Gastrocnemius medialis (tissue), 4 donors: ENCODE results near the gene CXCL1. TPM values are rescaled to one million over a fixed set of nuclear protein-coding genes. Genes with fewer than 3 reads are reported as not detected.

ENCODE experiments used
- ATAC-seq, 2 donors: fragments of 150-250 bp; one replicate each; pipeline ENCODE4 v1.9.1; 2016
- DNase-seq, 2 donors: peaks; one replicate each; pipeline ENCODE4 v3.0.0-alpha.2; 2019
- H3K27ac ChIP-seq, 4 donors: fragments of 200-600 bp; sonication (generic); 1 replicate in 1 of 4; 2 replicates in 3 of 4; pipeline ENCODE4 v1.5.1; 2016 to 2018; ENCODE audit warnings: mild to moderate bottlenecking in 2 of 4, moderate library complexity in 1 of 4
- H3K27me3 ChIP-seq, 3 donors: fragments of 200-600 bp; sonication (generic) in 2 of 3; 1 replicate in 1 of 3; 2 replicates in 2 of 3; pipeline versions ENCODE4 v1.5.1 to v1.6.0; 2016 to 2019; ENCODE audit warnings: mild to moderate bottlenecking in 1 of 3, moderate library complexity in 1 of 3
- H3K36me3 ChIP-seq, 2 donors: fragments of 200-600 bp; sonication (generic) in 1 of 2; one replicate each; pipeline ENCODE4 v1.5.1; 2017 to 2018
- H3K4me1 ChIP-seq, 2 donors: fragments of 200-600 bp; sonication (generic) in 1 of 2; one replicate each; pipeline ENCODE4 v1.5.1; 2016 to 2017; ENCODE audit warnings: mild to moderate bottlenecking in 2 of 2
- H3K4me3 ChIP-seq, 4 donors: fragments of 200-600 bp; sonication (generic) in 3 of 4; 1 replicate in 1 of 4; 2 replicates in 3 of 4; pipeline ENCODE4 v1.5.1; 2016 to 2019; ENCODE audit warnings: mild to moderate bottlenecking in 2 of 4
- H3K9me3 ChIP-seq, 3 donors: fragments of 200-600 bp; sonication (generic) in 2 of 3; 1 replicate in 1 of 3; 2 replicates in 2 of 3; pipeline ENCODE4 v1.5.1; 2016 to 2019
- CTCF ChIP-seq, 5 experiments: fragments of 450-650 bp in 3 of 5; fragments of 200-600 bp in 2 of 5; sonication (generic) in 2 of 5; IDR thresholded peaks in 4 of 5; conservative IDR thresholded peaks in 1 of 5; 1 replicate in 4 of 5; 2 replicates in 1 of 5; pipeline ENCODE4 v1.5.1; 2016 to 2019; ENCODE audit warnings: antibody characterized with exemption in 5 of 5, mild to moderate bottlenecking in 3 of 5, moderate library complexity in 3 of 5
- POLR2A ChIP-seq, 2 donors: fragments of 450-650 bp; IDR thresholded peaks; one replicate each; pipeline ENCODE4 v1.6.1; 2017; ENCODE audit warnings: antibody characterized with exemption in 2 of 2, mild to moderate bottlenecking in 2 of 2, moderate library complexity in 2 of 2
- in situ Hi-C, 4 donors: fragments of 200-750 bp; cut with MboI; loops; one replicate each; pipeline versions ENCODE4 v1.15.0 to v1.8.0; 2017; ENCODE audit warnings: low sequenced_read_pairs in 4 of 4
- intact Hi-C: fragments of 100-400 bp; cut with DNase I; formaldehyde crosslinking; loops from one replicate; pipeline ENCODE4 v1.15.1; 2023; ENCODE audit warnings: low total_unique reads
- total RNA-seq, 4 donors: library from RNA; depleted of rRNA; stranded (reverse); fragments of >200 nt; gene quantifications; one replicate each; pipeline versions ENCODE4 v1.1.0 to v1.2.3, GENCODE V29; 2016

CXCL1 gene
- total RNA-seq, 4 donors from 2014 or later: 2.7 to 3.2 TPM; not detected in 2

- in situ Hi-C loops (no loop called here), intact Hi-C loops (no loop called here)
- TF ChIP-seq POLR2A (IDR thresholded peaks at IDR 0.05) (no peak), CTCF (IDR thresholded peaks at IDR 0.05 in 4 of 5, conservative IDR thresholded peaks at IDR 0.05 in 1 of 5) (no peak)
- H3K27ac ChIP-seq: no peak overlapping the region
- no peaks in the 10 kb centered on the region for H3K36me3 ChIP-seq
- no peaks in the 10 kb centered on the region for H3K9me3 ChIP-seq
- DNase-seq: no peak
- no peaks in the 10 kb centered on the region for H3K4me1 ChIP-seq
- H3K27me3 ChIP-seq: no peaks in the 10 kb centered on the region
- no peak overlapping the region for H3K4me3 ChIP-seq
- ATAC-seq: no peak
Observed at GRCh38 chr4:73875401-73875800, 6.2 kb downstream of the CXCL1 start.

GRCh38 chr4:73883306-73883705 lies 14.1 kb downstream of the CXCL1 start:
- in situ Hi-C loops: no loop called here

GRCh38 chr4:73885574-73886267 lies 16.5 kb downstream of the CXCL1 start:
- Histone ChIP-seq H3K36me3 (no peaks in the 10 kb centered on the region), H3K27ac (no peak overlapping the region), H3K9me3 (peaks cover 0 to 3% (median 0%) of the 10 kb centered on the region in 3 donors), H3K4me1 (no peaks in the 10 kb centered on the region), H3K4me3 (no peak overlapping the region), H3K27me3 (no peaks in the 10 kb centered on the region)
- intact Hi-C loops (no loop called here), in situ Hi-C loops (no loop called here)
- DNase-seq (no peak), ATAC-seq (no peak)
- no peak for TF ChIP-seq CTCF (IDR thresholded peaks at IDR 0.05 in 4 of 5, conservative IDR thresholded peaks at IDR 0.05 in 1 of 5)
- no peak for TF ChIP-seq POLR2A (IDR thresholded peaks at IDR 0.05)

More at GRCh38 chr4:73883306-73883705, 14.1 kb downstream of the CXCL1 start:
- Histone ChIP-seq H3K36me3 (no peaks in the 10 kb centered on the region), H3K4me3 (no peak overlapping the region), H3K27me3 (no peaks in the 10 kb centered on the region), H3K27ac (no peak overlapping the region), H3K4me1 (no peaks in the 10 kb centered on the region), H3K9me3 (peaks cover 0 to 3% (median 0%) of the 10 kb centered on the region in 3 donors)
- intact Hi-C loops: no loop called here
- no peak for DNase-seq
- ATAC-seq: no peak
- TF ChIP-seq POLR2A (IDR thresholded peaks at IDR 0.05): no peak
- no peak for TF ChIP-seq CTCF (IDR thresholded peaks at IDR 0.05 in 4 of 5, conservative IDR thresholded peaks at IDR 0.05 in 1 of 5)

GRCh38 chr4:73891326-73891725 lies 22.1 kb downstream of the CXCL1 start:
- Histone ChIP-seq H3K27ac (no peak overlapping the region), H3K4me1 (no peaks in the 10 kb centered on the region), H3K9me3 (peaks cover 0 to 3% (median 0%) of the 10 kb centered on the region in 3 donors), H3K4me3 (no peak overlapping the region), H3K27me3 (no peaks in the 10 kb centered on the region), H3K36me3 (no peaks in the 10 kb centered on the region)
- intact Hi-C loops (no loop called here), in situ Hi-C loops (no loop called here)
- TF ChIP-seq POLR2A (IDR thresholded peaks at IDR 0.05): no peak
- no peak for TF ChIP-seq CTCF (IDR thresholded peaks at IDR 0.05 in 4 of 5, conservative IDR thresholded peaks at IDR 0.05 in 1 of 5)
- DNase-seq (no peak), ATAC-seq (no peak)
